H1 (cell line): Measurements from ENCODE around the gene KRTAP9-6. TPM values are rescaled to one million over a fixed set of nuclear protein-coding genes. Genes with fewer than 3 reads are reported as not detected.

Experiments
- CTCF ChIA-PET: fragments of 300-600 bp; sonication (Branson Sonifier 250); formaldehyde crosslinking; loops from one replicate; lab custom pipeline; 2021; ENCODE audit not compliant: partially characterized antibody; lab: Charles Lee
- POLR2A ChIA-PET: fragments of 300-600 bp; sonication (Branson Sonifier 250); formaldehyde crosslinking; loops from one replicate; lab custom pipeline; 2021; ENCODE audit warnings: inconsistent platforms; ENCODE audit not compliant: partially characterized antibody; lab: Charles Lee
- DNase-seq, 2 experiments: peaks; one replicate each; pipeline versions ENCODE4 v3.0.0 to v3.0.0-alpha.2; 2010 to 2022; ENCODE audit warnings: low spot score in 2 of 2, low read depth in 1 of 2, mixed read lengths in 1 of 2
- FAIRE-seq: peaks from 2 replicates; lab custom pipeline; 2011; peaks lifted over from hg19 to GRCh38; lab: Jason Lieb, UNC
- H2AFZ ChIP-seq: 2 replicates; pipeline ENCODE4 v1.8.1; 2012; ENCODE audit warnings: low read length, inconsistent platforms
- H2AK5ac ChIP-seq: 2 replicates; pipeline ENCODE4 v1.6.1; 2013; ENCODE audit warnings: low read depth, low read length
- H2BK120ac ChIP-seq: replicated peaks from 2 replicates; pipeline ENCODE3; 2013; ENCODE audit warnings: low read depth, low read length, inconsistent platforms
- H2BK12ac ChIP-seq: 2 replicates; pipeline ENCODE4 v1.6.1; 2013; ENCODE audit warnings: low read depth, low read length
- H2BK15ac ChIP-seq: 2 replicates; pipeline ENCODE4 v1.6.1; 2013; ENCODE audit warnings: low read length
- H2BK20ac ChIP-seq: 2 replicates; pipeline ENCODE4 v1.6.1; 2013; ENCODE audit warnings: low read length
- H2BK5ac ChIP-seq: 2 replicates; pipeline ENCODE4 v1.6.1; 2013; ENCODE audit warnings: low read depth, low read length
- H3K14ac ChIP-seq: 2 replicates; pipeline ENCODE4 v1.6.1; 2013; ENCODE audit warnings: inconsistent platforms; ENCODE audit not compliant: insufficient read length
- H3K18ac ChIP-seq: 2 replicates; pipeline ENCODE4 v1.6.1; 2013; ENCODE audit warnings: low read length; ENCODE audit errors: extremely low read depth
- H3K23ac ChIP-seq: 2 replicates; pipeline ENCODE4 v1.6.1; 2013; ENCODE audit warnings: inconsistent platforms; ENCODE audit not compliant: insufficient read length
- H3K23me2 ChIP-seq: 2 replicates; pipeline ENCODE4 v1.6.1; 2013; ENCODE audit warnings: low read depth, low read length
- H3K27ac ChIP-seq: 2 replicates; pipeline ENCODE4 v1.6.1; 2011; ENCODE audit warnings: low read depth, low read length, inconsistent platforms
- H3K27me3 ChIP-seq, 4 experiments: replicated peaks in 1 of 4; 1 replicate in 1 of 4; 2 replicates in 3 of 4; pipeline versions ENCODE4 v1.6.1 to v1.8.1; 2011 to 2013; ENCODE audit warnings: low read length in 3 of 4, mild to moderate bottlenecking in 3 of 4, inconsistent platforms in 2 of 4, mixed read lengths in 2 of 4, moderate library complexity in 1 of 4; ENCODE audit not compliant: control insufficient read depth in 3 of 4, insufficient read depth in 3 of 4; ENCODE audit errors: extremely low read depth in 1 of 4
- H3K36me3 ChIP-seq, 4 experiments: 2 replicates each; pipeline versions ENCODE4 v1.6.1 to v1.8.1; 2011 to 2013; ENCODE audit warnings: mild to moderate bottlenecking in 4 of 4, low read length in 3 of 4, moderate library complexity in 2 of 4, control low read depth in 1 of 4, inconsistent platforms in 1 of 4; ENCODE audit not compliant: insufficient read depth in 4 of 4, control insufficient read depth in 2 of 4
- H3K4ac ChIP-seq: replicated peaks from 2 replicates; pipeline ENCODE3; 2013; ENCODE audit warnings: low read length, low read depth, mixed read lengths, inconsistent platforms; ENCODE audit not compliant: insufficient read length
- H3K4me1 ChIP-seq, 4 experiments: replicated peaks in 1 of 4; 1 replicate in 1 of 4; 2 replicates in 3 of 4; pipeline versions ENCODE4 v1.6.1 to v1.8.1; 2011 to 2013; ENCODE audit warnings: low read length in 3 of 4, inconsistent platforms in 2 of 4, mixed read lengths in 1 of 4; ENCODE audit not compliant: insufficient read depth in 4 of 4, control insufficient read depth in 3 of 4
- H3K4me2 ChIP-seq, 2 experiments: 2 replicates each; pipeline versions ENCODE4 v1.6.1 to v1.8.1; 2011 to 2013; ENCODE audit warnings: low read depth in 2 of 2, low read length in 2 of 2, control low read depth in 1 of 2, inconsistent platforms in 1 of 2, mild to moderate bottlenecking in 1 of 2; ENCODE audit not compliant: insufficient read depth in 1 of 2
- H3K4me3 ChIP-seq, 4 experiments: fragments of 200-600, 300-600 bp in 1 of 4; sonication (generic), shearing (Covaris generic), sonication (Bioruptor Twin) in 1 of 4; 2 replicates each; pipeline versions ENCODE4 v1.5.1 to v1.8.1; 2011 to 2016; ENCODE audit warnings: low read length in 4 of 4, low read depth in 3 of 4, control low read depth in 2 of 4, inconsistent platforms in 2 of 4, mild to moderate bottlenecking in 2 of 4, mixed read lengths in 1 of 4, moderate library complexity in 1 of 4; ENCODE audit not compliant: insufficient read depth in 2 of 4; ENCODE audit errors: extremely low read depth in 1 of 4
- H3K56ac ChIP-seq: replicated peaks from 2 replicates; pipeline ENCODE3; 2013; ENCODE audit warnings: low read depth, mild to moderate bottlenecking, mixed read lengths, low read length, inconsistent platforms; ENCODE audit not compliant: insufficient read length
- H3K79me1 ChIP-seq: 2 replicates; pipeline ENCODE4 v1.6.1; 2013; ENCODE audit warnings: low read depth, low read length, control low read depth
- H3K79me2 ChIP-seq, 2 experiments: 2 replicates each; pipeline versions ENCODE4 v1.6.1 to v1.8.1; 2012 to 2013; ENCODE audit warnings: low read length in 2 of 2, mild to moderate bottlenecking in 2 of 2, inconsistent platforms in 1 of 2; ENCODE audit not compliant: insufficient read depth in 2 of 2, control insufficient read depth in 1 of 2
- H3K9ac ChIP-seq, 4 experiments: replicated peaks in 1 of 4; 1 replicate in 1 of 4; 2 replicates in 3 of 4; pipeline versions ENCODE4 v1.6.1 to v1.8.1; 2011 to 2013; ENCODE audit warnings: low read depth in 3 of 4, low read length in 3 of 4, control low read depth in 2 of 4, mild to moderate bottlenecking in 2 of 4, moderate library complexity in 2 of 4, inconsistent platforms in 1 of 4; ENCODE audit errors: extremely low read depth in 1 of 4
- H3K9me3 ChIP-seq, 2 experiments: 2 replicates each; pipeline versions ENCODE4 v1.6.1 to v1.8.1; 2012 to 2013; ENCODE audit warnings: mild to moderate bottlenecking in 2 of 2, moderate library complexity in 2 of 2, control low read depth in 1 of 2, inconsistent platforms in 1 of 2, low read depth in 1 of 2, low read length in 1 of 2, mixed read lengths in 1 of 2; ENCODE audit not compliant: insufficient read depth in 2 of 2
- H4K20me1 ChIP-seq, 2 experiments: replicated peaks in 1 of 2; 2 replicates each; pipeline versions ENCODE3 to v1.8.1; 2011 to 2013; ENCODE audit warnings: inconsistent platforms in 2 of 2, low read length in 2 of 2, mild to moderate bottlenecking in 1 of 2; ENCODE audit not compliant: insufficient read depth in 2 of 2, control insufficient read depth in 1 of 2
- H4K5ac ChIP-seq: 2 replicates; pipeline ENCODE4 v1.6.1; 2013; ENCODE audit warnings: low read length, low read depth, mixed read lengths, inconsistent platforms; ENCODE audit not compliant: insufficient read length
- H4K8ac ChIP-seq: 2 replicates; pipeline ENCODE4 v1.8.0; 2013; ENCODE audit warnings: mild to moderate bottlenecking, moderate library complexity, low read length, inconsistent platforms; ENCODE audit not compliant: insufficient read depth; ENCODE audit errors: extremely low read depth
- H4K91ac ChIP-seq: replicated peaks from 2 replicates; pipeline ENCODE3; 2013; ENCODE audit warnings: low read length, mixed read lengths, inconsistent platforms; ENCODE audit not compliant: insufficient read length
- BACH1 ChIP-seq: IDR thresholded peaks from 2 replicates; pipeline ENCODE4 v1.6.1; 2012; ENCODE audit warnings: low read length, improper control_type of control experiment
- CBX8 ChIP-seq: fragments of 300-800, 300-1000 bp; sonication (generic); IDR thresholded peaks from 2 replicates; pipeline ENCODE4 v1.7.1; 2016; ENCODE audit warnings: low read depth, low read length, borderline replicate concordance
- CEBPB ChIP-seq: IDR thresholded peaks from 2 replicates; pipeline ENCODE4 v1.6.1; 2012; ENCODE audit warnings: low read depth, low read length
- EZH2 ChIP-seq: fragments of 200-600 bp; sonication (generic); IDR thresholded peaks from 2 replicates; pipeline ENCODE4 v1.7.1; 2012; ENCODE audit warnings: low read depth, mild to moderate bottlenecking, moderate library complexity, low read length, inconsistent platforms; ENCODE audit not compliant: severe bottlenecking
- HDAC6 ChIP-seq: IDR thresholded peaks from one replicate; pipeline ENCODE4 v1.7.1; 2012; ENCODE audit warnings: low read depth, mild to moderate bottlenecking, inconsistent platforms, low read length, moderate library complexity
- NRF1 ChIP-seq: IDR thresholded peaks from 2 replicates; pipeline ENCODE4 v1.6.1; 2011; ENCODE audit warnings: mild to moderate bottlenecking, low read depth, low read length, improper control_type of control experiment
- RBBP5 ChIP-seq: IDR thresholded peaks from 2 replicates; pipeline ENCODE4 v1.7.1; 2012; ENCODE audit warnings: low read depth, mild to moderate bottlenecking, inconsistent platforms, low read length, moderate library complexity, borderline replicate concordance
- RXRA ChIP-seq: IDR thresholded peaks from 2 replicates; pipeline ENCODE4 v1.6.1; 2011; ENCODE audit warnings: low read depth, mild to moderate bottlenecking, low read length, moderate library complexity; ENCODE audit not compliant: insufficient read depth
- SIN3A ChIP-seq, 2 experiments: IDR thresholded peaks in 1 of 2; conservative IDR thresholded peaks in 1 of 2; 2 replicates each; pipeline ENCODE4 v1.6.1; 2011 to 2012; ENCODE audit warnings: low read length in 2 of 2, improper control_type of control experiment in 1 of 2, low read depth in 1 of 2, mild to moderate bottlenecking in 1 of 2
- SIX5 ChIP-seq: IDR thresholded peaks from 2 replicates; pipeline ENCODE4 v1.6.1; 2011; ENCODE audit warnings: mild to moderate bottlenecking, low read depth, low read length
- SP1 ChIP-seq: IDR thresholded peaks from 2 replicates; pipeline ENCODE4 v1.6.1; 2011; ENCODE audit warnings: low read depth, low read length
- TAF1 ChIP-seq: IDR thresholded peaks from 2 replicates; pipeline ENCODE4 v1.6.1; 2011; ENCODE audit warnings: mild to moderate bottlenecking, low read depth, low read length
- TBP ChIP-seq: IDR thresholded peaks from 2 replicates; pipeline ENCODE4 v1.6.1; 2011; ENCODE audit warnings: low read depth, low read length, improper control_type of control experiment
- YY1 ChIP-seq: IDR thresholded peaks from 2 replicates; pipeline ENCODE4 v1.6.1; 2011; ENCODE audit warnings: low read depth, mild to moderate bottlenecking, low read length
- ZNF274 ChIP-seq: IDR thresholded peaks from 2 replicates; pipeline ENCODE4 v1.7.0; 2012; ENCODE audit warnings: low read length, borderline replicate concordance; ENCODE audit errors: extremely low read depth
- WGBS, 2 experiments: shearing (Covaris generic) in 1 of 2; methylation state at CpG; one replicate each; pipeline versions ENCODE4 v1.1.6 to v1.1.7; 2013 to 2015; ENCODE audit warnings: low lambda C conversion rate in 2 of 2, mixed read lengths in 2 of 2, inconsistent platforms in 1 of 2, low coverage in 1 of 2, missing lambda C conversion rate in 1 of 2; ENCODE audit not compliant: insufficient replicate concordance in 2 of 2, insufficient coverage in 1 of 2, insufficient read length in 1 of 2; ENCODE audit errors: extremely low coverage in 1 of 2, missing lambda C conversion rate in 1 of 2; 5-methylcytosine and 5-hydroxymethylcytosine counted together
- polyA plus RNA-seq, 7 experiments: library from polyadenylated mRNA; depleted of rRNA in 3 of 7; stranded (reverse) in 5 of 7; unstranded in 2 of 7; fragments of >200 nt in 5 of 7; fragments of 200-250 nt in 2 of 7; gene quantifications; 1 replicate in 5 of 7; 2 replicates in 1 of 7; 4 replicates in 1 of 7; pipeline versions ENCODE4 v1.2.1 to v1.2.3, GENCODE V29; 2011 to 2013; ENCODE audit warnings: missing spikeins in 2 of 7, mixed read lengths in 2 of 7
- total RNA-seq: library from RNA; stranded (reverse); fragmentation: NEBNext Ultra II Directional; extraction: Animal tissue kit (Norgen Biotek cat#: 25700); gene quantifications from 2 replicates; pipeline ENCODE4 v1.2.1, GENCODE V29; 2021

KRTAP9-6 gene
- total and polyA plus RNA-seq, 2 of the 8 experiments (the other 6 are each of a cell fraction or from before 2014, with no cell fraction given): not detected

GRCh38 chr17:41263212-41263611 lies 2.0 kb upstream of the KRTAP9-6 start:
- H3K4ac ChIP-seq: no peak overlapping the region
- H3K79me1 ChIP-seq: no peaks in the 10 kb centered on the region
- ChIA-PET POLR2A (no interaction called here), CTCF (no interaction called here)
- TF ChIP-seq ZNF274 (no peak), RXRA (no peak), SP1 (no peak), SIN3A (conservative IDR thresholded peaks at IDR 0.05 in 1 of 2, IDR thresholded peaks at IDR 0.05 in 1 of 2; ENCODE audit: low read depth in 1 of 2, low read length in 2 of 2) (no peak), CBX8 (no peak), RBBP5 (no peak), TAF1 (no peak), NRF1 (no peak), SIX5 (no peak), CEBPB (no peak), TBP (no peak), HDAC6 (no peak), EZH2 (no peak), BACH1 (no peak), YY1 (no peak)
- no peaks in the 10 kb centered on the region for H3K23me2 ChIP-seq
- no peak overlapping the region for H2BK12ac ChIP-seq
- H3K36me3 ChIP-seq: no peaks in the 10 kb centered on the region
- H2BK20ac ChIP-seq: no peak overlapping the region
- DNase-seq (no peak), FAIRE-seq (no peak)
- no peak overlapping the region for H2AK5ac ChIP-seq
- no peaks in the 10 kb centered on the region for H3K79me2 ChIP-seq
- no peaks in the 10 kb centered on the region for H4K20me1 ChIP-seq
- no peak overlapping the region for H4K8ac ChIP-seq
- H3K14ac ChIP-seq: no peak overlapping the region
- H3K4me3 ChIP-seq: no peak overlapping the region
- no peak overlapping the region for H3K4me2 ChIP-seq
- H2BK5ac ChIP-seq: no peak overlapping the region
- no peak overlapping the region for H4K5ac ChIP-seq
- no peak overlapping the region for H2AFZ ChIP-seq
- no peak overlapping the region for H2BK15ac ChIP-seq
- H3K23ac ChIP-seq: no peak overlapping the region
- H4K91ac ChIP-seq: no peak overlapping the region
- H3K18ac ChIP-seq: no peak overlapping the region
- no peak overlapping the region for H2BK120ac ChIP-seq
- H3K56ac ChIP-seq: no peak overlapping the region
- 91% methylated on average over 2 of the region's 2 CpGs; no CpG with 5 or more reads in 1 of the 2 experiments for WGBS, 2 experiments
- H3K27ac ChIP-seq: no peak overlapping the region
- H3K9me3 ChIP-seq: no peaks in the 10 kb centered on the region
- H3K27me3 ChIP-seq: no peaks in the 10 kb centered on the region
- H3K4me1 ChIP-seq: no peaks in the 10 kb centered on the region
- no peak overlapping the region for H3K9ac ChIP-seq
